OCI-LY7 (cell line): Measurements from ENCODE around the gene F2R. TPM values are rescaled to one million over a fixed set of nuclear protein-coding genes. Genes with fewer than 3 reads are reported as not detected.

ENCODE experiments used
- BruUV-seq: library from RNA; stranded (reverse); fragments of 400-500 nt; replicated peaks from 2 replicates; lab custom pipeline; 2021; lab: Mats Ljungman, UMichigan
- CTCF ChIA-PET: fragments of 300-600 bp; sonication (Branson Sonifier 250); formaldehyde crosslinking; loops from one replicate; lab custom pipeline; 2022; ENCODE audit warnings: antibody characterized with exemption; ENCODE audit not compliant: unreplicated experiment; lab: Charles Lee
- POLR2A ChIA-PET: fragments of 300-600 bp; sonication (Branson Sonifier 250); formaldehyde crosslinking; loops from one replicate; lab custom pipeline; 2022; ENCODE audit warnings: antibody characterized with exemption; lab: Charles Lee
- DNase-seq: peaks from one replicate; pipeline ENCODE4 v3.0.0-alpha.2; 2015; ENCODE audit warnings: low spot score
- H2AFZ ChIP-seq: fragments of 200-600 bp; sonication (generic), shearing (Covaris generic); 2 replicates; pipeline ENCODE4 v1.6.1; 2014; ENCODE audit warnings: mild to moderate bottlenecking, antibody characterized with exemption, low read length, moderate library complexity
- H3K27ac ChIP-seq: fragments of 200-600 bp; sonication (generic); 2 replicates; pipeline ENCODE4 v1.5.1; 2014; ENCODE audit warnings: mixed run types, low read depth, mild to moderate bottlenecking, moderate library complexity, low read length, inconsistent platforms; ENCODE audit not compliant: poor library complexity, severe bottlenecking
- H3K36me3 ChIP-seq: fragments of 200-600 bp; sonication (generic); 2 replicates; pipeline ENCODE4 v1.6.1; 2014; ENCODE audit warnings: mild to moderate bottlenecking, antibody characterized with exemption, low read length, moderate library complexity, mixed read lengths; ENCODE audit not compliant: insufficient read depth
- H3K4me1 ChIP-seq: fragments of 200-600 bp; sonication (generic); 2 replicates; pipeline ENCODE4 v1.5.1; 2014; ENCODE audit warnings: mild to moderate bottlenecking, low read length; ENCODE audit not compliant: insufficient read depth, poor library complexity, severe bottlenecking
- H3K4me2 ChIP-seq: fragments of 200-600 bp; sonication (generic); 2 replicates; pipeline ENCODE4 v1.6.1; 2014; ENCODE audit warnings: mild to moderate bottlenecking, low read length
- H3K4me3 ChIP-seq: fragments of 200-600 bp; sonication (generic); 2 replicates; pipeline ENCODE4 v1.5.1; 2014; ENCODE audit warnings: mild to moderate bottlenecking, low read depth, low read length; ENCODE audit not compliant: poor library complexity, severe bottlenecking
- H3K79me2 ChIP-seq: fragments of 200-600 bp; sonication (generic); 2 replicates; pipeline ENCODE4 v1.6.1; 2016; ENCODE audit warnings: low read depth, mild to moderate bottlenecking, low read length, moderate library complexity, mixed read lengths; ENCODE audit not compliant: insufficient read depth
- H3K9me2 ChIP-seq: fragments of 200-600 bp; sonication (generic); 2 replicates; pipeline ENCODE4 v1.6.1; 2016; ENCODE audit warnings: mild to moderate bottlenecking, low read length, mixed read lengths; ENCODE audit not compliant: insufficient read depth
- H3K9me3 ChIP-seq: fragments of 200-600 bp; sonication (generic); 2 replicates; pipeline ENCODE4 v1.6.1; 2014; ENCODE audit warnings: mild to moderate bottlenecking, mixed run types, low read length, mixed read lengths
- H4K20me1 ChIP-seq: fragments of 200-600 bp; sonication (generic); 2 replicates; pipeline ENCODE4 v1.6.1; 2014; ENCODE audit warnings: mild to moderate bottlenecking, antibody characterized with exemption, low read length, moderate library complexity, mixed read lengths; ENCODE audit not compliant: insufficient read depth
- EZH2phosphoT487 ChIP-seq: fragments of 200-600 bp; sonication (generic); IDR thresholded peaks from 2 replicates; pipeline ENCODE4 v1.6.1; 2018; ENCODE audit warnings: low read depth, borderline replicate concordance, mild to moderate bottlenecking, mixed run types, antibody characterized with exemption, low read length, moderate library complexity, mixed read lengths
- intact Hi-C: fragments of 100-400 bp; cut with micrococcal nuclease; formaldehyde crosslinking; loops from one replicate; pipeline ENCODE4 v1.10.0; 2022; ENCODE audit not compliant: unreplicated experiment
- total RNA-seq, 2 experiments: library from RNA; depleted of rRNA in 1 of 2; stranded (reverse); fragments of >200 nt in 1 of 2; shearing (Covaris generic) in 1 of 2; gene quantifications; 2 replicates each; pipeline ENCODE4 v1.2.3, GENCODE V29; 2014 to 2022
- TF ChIP-seq, protein P1 (sequence below): fragments of 200-600 bp; sonication (generic); conservative IDR thresholded peaks from 2 replicates; pipeline ENCODE4 v1.5.1; 2014; ENCODE audit warnings: mild to moderate bottlenecking, antibody characterized with exemption, low read length, moderate library complexity, mixed read lengths

Gene F2R
- total RNA-seq, 2 experiments from 2014 or later: 0.08 TPM; not detected in 1

DNA sequence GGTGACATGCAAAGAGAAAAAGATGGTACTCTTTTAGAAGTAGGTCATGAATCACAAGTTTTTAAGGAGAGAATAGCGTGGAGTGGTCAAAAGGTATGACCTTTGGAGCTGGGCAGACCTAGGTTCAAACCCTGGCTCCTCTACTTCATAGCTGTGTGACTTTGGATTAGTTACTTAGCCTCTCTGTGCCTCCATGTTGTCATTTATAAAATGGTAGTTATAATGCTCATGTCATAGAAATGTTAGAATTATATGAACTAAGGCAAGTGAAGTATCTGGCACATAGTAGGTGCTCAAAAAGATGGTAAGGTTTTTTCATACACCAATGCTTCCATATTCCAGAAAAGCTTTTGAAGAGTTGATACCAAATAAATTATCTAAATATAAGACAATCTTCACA lies 7.3 kb downstream of the F2R start:
- CTCF ChIA-PET: no interaction called here
- POLR2A ChIA-PET: interaction anchor here (1.2 kb wide), 1 partner anchor 24 kb away, joined by 4 read pairs; no protein-coding TSS in a partner anchor

GRCh38 chr5:76723906-76724305 lies 8.0 kb downstream of the F2R start:
- H3K4me3 ChIP-seq: no peak overlapping the region
- no peak overlapping the region for H3K4me2 ChIP-seq
- POLR2A ChIA-PET: interaction anchor here (0.5 to 1.2 kb wide), 2 partner anchors 23 to 204 kb away, joined by 3 to 4 read pairs; no protein-coding TSS in a partner anchor
- no peak for TF ChIP-seq EZH2phosphoT487
- TF ChIP-seq, protein P1, sequence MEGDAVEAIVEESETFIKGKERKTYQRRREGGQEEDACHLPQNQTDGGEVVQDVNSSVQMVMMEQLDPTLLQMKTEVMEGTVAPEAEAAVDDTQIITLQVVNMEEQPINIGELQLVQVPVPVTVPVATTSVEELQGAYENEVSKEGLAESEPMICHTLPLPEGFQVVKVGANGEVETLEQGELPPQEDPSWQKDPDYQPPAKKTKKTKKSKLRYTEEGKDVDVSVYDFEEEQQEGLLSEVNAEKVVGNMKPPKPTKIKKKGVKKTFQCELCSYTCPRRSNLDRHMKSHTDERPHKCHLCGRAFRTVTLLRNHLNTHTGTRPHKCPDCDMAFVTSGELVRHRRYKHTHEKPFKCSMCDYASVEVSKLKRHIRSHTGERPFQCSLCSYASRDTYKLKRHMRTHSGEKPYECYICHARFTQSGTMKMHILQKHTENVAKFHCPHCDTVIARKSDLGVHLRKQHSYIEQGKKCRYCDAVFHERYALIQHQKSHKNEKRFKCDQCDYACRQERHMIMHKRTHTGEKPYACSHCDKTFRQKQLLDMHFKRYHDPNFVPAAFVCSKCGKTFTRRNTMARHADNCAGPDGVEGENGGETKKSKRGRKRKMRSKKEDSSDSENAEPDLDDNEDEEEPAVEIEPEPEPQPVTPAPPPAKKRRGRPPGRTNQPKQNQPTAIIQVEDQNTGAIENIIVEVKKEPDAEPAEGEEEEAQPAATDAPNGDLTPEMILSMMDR: no peak
- no peaks in the 10 kb centered on the region for H3K9me2 ChIP-seq
- H3K27ac ChIP-seq: no peak overlapping the region
- H3K9me3 ChIP-seq: no peaks in the 10 kb centered on the region
- H3K36me3 ChIP-seq: no peaks in the 10 kb centered on the region
- intact Hi-C loops: no loop called here
- DNase-seq: no peak
- BruUV-seq: no TSS peak
- peaks cover 9% of the 10 kb centered on the region for H3K4me1 ChIP-seq
- H2AFZ ChIP-seq: no peak overlapping the region
- H3K79me2 ChIP-seq: no peaks in the 10 kb centered on the region
- no peaks in the 10 kb centered on the region for H4K20me1 ChIP-seq
- CTCF ChIA-PET: no interaction called here

More for the DNA sequence above, 7.3 kb downstream of the F2R start:
- peaks cover 9% of the 10 kb centered on the region for H3K4me1 ChIP-seq
- no TSS peak for BruUV-seq
- H3K27ac ChIP-seq: no peak overlapping the region
- H3K36me3 ChIP-seq: no peaks in the 10 kb centered on the region
- H4K20me1 ChIP-seq: no peaks in the 10 kb centered on the region
- no peak overlapping the region for H3K4me2 ChIP-seq
- H3K79me2 ChIP-seq: no peaks in the 10 kb centered on the region
- TF ChIP-seq, protein P1: no peak
- TF ChIP-seq EZH2phosphoT487: no peak
- intact Hi-C loops: no loop called here
- H3K9me2 ChIP-seq: no peaks in the 10 kb centered on the region
- H2AFZ ChIP-seq: no peak overlapping the region
- H3K9me3 ChIP-seq: no peaks in the 10 kb centered on the region
- H3K4me3 ChIP-seq: no peak overlapping the region
- no peak for DNase-seq

DNA sequence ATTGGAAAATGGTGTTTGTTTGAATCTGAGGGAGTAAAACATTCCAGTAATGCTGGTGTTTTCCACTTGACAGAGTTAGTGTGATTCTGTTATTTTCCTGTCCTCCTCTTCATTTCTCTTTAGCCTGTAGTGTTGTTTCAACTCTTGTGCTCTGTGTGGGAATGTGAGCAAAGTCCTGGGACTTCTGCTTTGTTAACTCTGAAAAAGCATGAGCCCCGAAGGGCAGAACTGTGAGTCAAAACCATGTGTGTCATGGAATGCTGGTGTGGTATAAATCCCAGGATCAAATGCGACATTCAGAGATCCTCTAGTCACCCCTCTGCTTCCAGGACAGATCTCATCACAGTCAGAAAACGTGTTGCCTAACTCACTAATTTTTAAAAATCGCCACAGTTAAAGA lies 8.9 kb downstream of the F2R start:
- no TSS peak for BruUV-seq
- Histone ChIP-seq H3K36me3 (no peaks in the 10 kb centered on the region), H3K79me2 (no peaks in the 10 kb centered on the region), H3K27ac (no peak overlapping the region), H2AFZ (no peak overlapping the region), H3K4me1 (peaks cover 9% of the 10 kb centered on the region), H3K4me3 (no peak overlapping the region), H3K9me2 (no peaks in the 10 kb centered on the region), H3K9me3 (0 out of 2 replicates have a peak, but pooled peaks cover 4% of the 10 kb centered on the region), H4K20me1 (no peaks in the 10 kb centered on the region), H3K4me2 (no peak overlapping the region)
- no peak for TF ChIP-seq EZH2phosphoT487
- TF ChIP-seq, protein P1: no peak
- POLR2A ChIA-PET: no interaction called here
- CTCF ChIA-PET: no interaction called here
- DNase-seq: no peak
- intact Hi-C loops: no loop called here
